ENCODE results near the gene EXOSC7. TPM values are rescaled to one million over a fixed set of nuclear protein-coding genes. Genes with fewer than 3 reads are reported as not detected.
A peak's percentile ranks its signal among the peaks of the same experiment; 100 is the strongest.

The EXOSC7 gene
- total and polyA plus RNA-seq, 12 donors = 68.9 to 214 (median 81.6) TPM

- peaks cover 0 to 16% of the 10 kb centered on the region in 2 donors for H3K4me1 ChIP-seq (replicated peaks in 1 of 2)
- TF ChIP-seq CTCF (IDR thresholded peaks at IDR 0.05) (no peak), POLR2A (IDR thresholded peaks at IDR 0.05) (no peak)
- H3K36me3 ChIP-seq (replicated peaks in 1 of 2) = peaks cover 0 to 7% of the 10 kb centered on the region in 2 donors
- H3K27ac ChIP-seq = peak overlapping the region in 1 of 5 donors; percentile 18
- no peaks in the 10 kb centered on the region for H3K9me3 ChIP-seq (replicated peaks in 1 of 3)
- intact Hi-C loops (cut with DNase I) = no loop called here
- no peak overlapping the region for H3K4me3 ChIP-seq
- H3K27me3 ChIP-seq = no peaks in the 10 kb centered on the region
- no peak for DNase-seq
- WGBS, 4 donors = 87 to 100% (median 95%) methylated on average over 4 of the region's 4 CpGs
Observed at GRCh38 chr3:44957986-44958385, 18.1 kb upstream of the EXOSC7 start.

GRCh38 chr3:44958386-44958785 is 17.7 kb upstream of the EXOSC7 start:
- WGBS, 4 donors = 87 to 93% (median 90%) methylated on average over 7 of the region's 7 CpGs
- TF ChIP-seq POLR2A (IDR thresholded peaks at IDR 0.05) (no peak), CTCF (IDR thresholded peaks at IDR 0.05) (no peak)
- intact Hi-C loops (cut with DNase I) = no loop called here

GRCh38 chr3:44960387-44961026 is 15.5 kb upstream of the EXOSC7 start:
- intact Hi-C loops (cut with DNase I) = no loop called here

More at GRCh38 chr3:44958386-44958785, 17.7 kb upstream of the EXOSC7 start:
- Histone ChIP-seq H3K9me3 (replicated peaks in 1 of 3) (no peaks in the 10 kb centered on the region), H3K36me3 (replicated peaks in 1 of 2) (peaks cover 0 to 7% of the 10 kb centered on the region in 2 donors), H3K27ac (peak overlapping the region in 1 of 5 donors; percentile 18), H3K4me1 (replicated peaks in 1 of 2) (peaks cover 0 to 20% of the 10 kb centered on the region in 2 donors), H3K4me3 (no peak overlapping the region), H3K27me3 (no peaks in the 10 kb centered on the region)
- DNase-seq = no peak

GRCh38 chr3:44961888-44962287 is 14.2 kb upstream of the EXOSC7 start:
- intact Hi-C loops (cut with DNase I) = no loop called here
- WGBS, 4 donors = 81 to 88% (median 86%) methylated on average over 3 of the region's 3 CpGs
- no peak for DNase-seq
- Histone ChIP-seq H3K36me3 (replicated peaks in 1 of 2) (peaks cover 0 to 7% of the 10 kb centered on the region in 2 donors), H3K9me3 (replicated peaks in 1 of 3) (no peaks in the 10 kb centered on the region), H3K4me3 (no peak overlapping the region), H3K27me3 (no peaks in the 10 kb centered on the region), H3K27ac (no peak overlapping the region), H3K4me1 (replicated peaks in 1 of 2) (peaks cover 0 to 11% of the 10 kb centered on the region in 2 donors)
- TF ChIP-seq POLR2A (IDR thresholded peaks at IDR 0.05) (no peak), CTCF (IDR thresholded peaks at IDR 0.05) (no peak)

More at GRCh38 chr3:44960387-44961026, 15.5 kb upstream of the EXOSC7 start:
- Histone ChIP-seq H3K9me3 (replicated peaks in 1 of 3) (no peaks in the 10 kb centered on the region), H3K4me3 (no peak overlapping the region), H3K36me3 (replicated peaks in 1 of 2) (peaks cover 0 to 7% of the 10 kb centered on the region in 2 donors), H3K27ac (no peak overlapping the region), H3K27me3 (no peaks in the 10 kb centered on the region), H3K4me1 (replicated peaks in 1 of 2) (peaks cover 0 to 14% of the 10 kb centered on the region in 2 donors)
- WGBS, 4 donors = 91 to 95% (median 93%) methylated on average over 3 of the region's 3 CpGs
- DNase-seq = no peak
- TF ChIP-seq CTCF (IDR thresholded peaks at IDR 0.05) = no peak
- no peak for TF ChIP-seq POLR2A (IDR thresholded peaks at IDR 0.05)

Data from adrenal gland (tissue), 12 donors.